GM12878 (cell line): Measurements from ENCODE around the gene ARPC5L. TPM values are rescaled to one million over a fixed set of nuclear protein-coding genes. Genes with fewer than 3 reads are reported as not detected.

Experiments
- ATAC-seq: fragments of 200-7000 bp; cut with Tn5 transposase; 3 replicates; pipeline ENCODE4 v1.9.1; 2020; ENCODE audit warnings: mild to moderate bottlenecking, moderate library complexity
- BruUV-seq: library from RNA; stranded (reverse); fragments of 400-500 nt; replicated peaks from 2 replicates; lab custom pipeline; 2021; lab: Mats Ljungman, UMichigan
- CTCF ChIA-PET: fragments of 300-600 bp; sonication (Branson Sonifier 250); formaldehyde crosslinking; extraction: SDS; loops from one replicate; lab custom pipeline; 2021; ENCODE audit warnings: inconsistent platforms; lab: Yijun Ruan, JAX
- POLR2A ChIA-PET: fragments of 350-600 bp; formaldehyde crosslinking; extraction: SDS; loops from one replicate; lab custom pipeline; 2021; ENCODE audit warnings: inconsistent platforms; lab: Charles Lee
- RAD21 ChIA-PET: fragments of 300-600 bp; sonication (Branson Sonifier 250); formaldehyde crosslinking; loops from one replicate; lab custom pipeline; 2023; ENCODE audit warnings: antibody characterized with exemption; ENCODE audit not compliant: unreplicated experiment; lab: Charles Lee
- SMC1A ChIA-PET: fragments of 300-600 bp; sonication (Branson Sonifier 250); formaldehyde crosslinking; loops from one replicate; lab custom pipeline; 2023; ENCODE audit not compliant: unreplicated experiment, uncharacterized antibody; lab: Charles Lee
- DNase-seq: peaks from one replicate; pipeline ENCODE4 v3.0.0-alpha.2; 2011; ENCODE audit warnings: low read depth, low spot score
- FAIRE-seq: peaks from 3 replicates; lab custom pipeline; 2011; peaks lifted over from hg19 to GRCh38; lab: Jason Lieb, UNC
- H2AFZ ChIP-seq: 2 replicates; pipeline ENCODE4 v1.6.0; 2011; ENCODE audit warnings: low read depth, low read length, control low read depth; ENCODE audit not compliant: control insufficient read depth
- H3K27ac ChIP-seq: 2 replicates; pipeline ENCODE4 v1.5.1; 2011; ENCODE audit warnings: control low read depth; ENCODE audit not compliant: control insufficient read depth, insufficient read depth
- H3K27me3 ChIP-seq, 2 experiments: replicated peaks in 1 of 2; 2 replicates each; pipeline versions ENCODE4 v1.6.0 to v1.6.1; 2011; ENCODE audit warnings: low read length in 1 of 2; ENCODE audit not compliant: control insufficient read depth in 2 of 2, insufficient read depth in 2 of 2
- H3K36me3 ChIP-seq, 2 experiments: 2 replicates each; pipeline ENCODE4 v1.5.1; 2011; ENCODE audit warnings: low read length in 1 of 2; ENCODE audit not compliant: control insufficient read depth in 2 of 2, insufficient read depth in 2 of 2
- H3K4me1 ChIP-seq: 2 replicates; pipeline ENCODE4 v1.6.1; 2011; ENCODE audit warnings: mild to moderate bottlenecking, low read length, moderate library complexity, mixed read lengths; ENCODE audit not compliant: control insufficient read depth, insufficient read depth
- H3K4me2 ChIP-seq: 2 replicates; pipeline ENCODE4 v1.6.0; 2011; ENCODE audit warnings: control low read depth; ENCODE audit not compliant: control insufficient read depth, insufficient read depth
- H3K4me3 ChIP-seq: fragments of 200-600 bp; sonication (generic); 2 replicates; pipeline ENCODE4 v1.5.1; 2016
- H3K79me2 ChIP-seq: 2 replicates; pipeline ENCODE4 v1.6.0; 2011; ENCODE audit warnings: low read length; ENCODE audit not compliant: control insufficient read depth, insufficient read depth
- H3K9ac ChIP-seq: 2 replicates; pipeline ENCODE4 v1.8.0; 2011; ENCODE audit warnings: low read length, control low read depth, mixed read lengths; ENCODE audit not compliant: control insufficient read depth, insufficient read depth
- H3K9me3 ChIP-seq: replicated peaks from 3 replicates; pipeline ENCODE4 v1.5.1; 2011; ENCODE audit warnings: mild to moderate bottlenecking, low read length; ENCODE audit not compliant: control insufficient read depth, insufficient read depth
- H4K20me1 ChIP-seq: 2 replicates; pipeline ENCODE4 v1.6.0; 2011; ENCODE audit not compliant: control insufficient read depth, insufficient read depth
- ASH2L ChIP-seq: fragments of 300-600, 200-600 bp; sonication (generic); IDR thresholded peaks from 2 replicates; pipeline ENCODE4 v1.6.1; 2017; ENCODE audit warnings: low read depth, mild to moderate bottlenecking, borderline replicate concordance
- CHD4 ChIP-seq: fragments of 200-600 bp; sonication (generic); IDR thresholded peaks from 2 replicates; pipeline ENCODE4 v1.6.1; 2016; ENCODE audit warnings: mild to moderate bottlenecking
- DPF2 ChIP-seq: fragments of 450-650 bp; IDR thresholded peaks from 2 replicates; pipeline ENCODE4 v1.6.1; 2017; ENCODE audit warnings: mild to moderate bottlenecking
- EED ChIP-seq: sonication (generic); IDR thresholded peaks from 2 replicates; pipeline ENCODE4 v1.6.1; 2016; ENCODE audit warnings: antibody characterized with exemption, low read depth
- EZH2 ChIP-seq: IDR thresholded peaks from 2 replicates; pipeline ENCODE4 v1.6.1; 2012; ENCODE audit warnings: low read depth, mild to moderate bottlenecking, control low read depth, inconsistent platforms, low read length, borderline replicate concordance; ENCODE audit not compliant: control insufficient read depth
- GABPA ChIP-seq: IDR thresholded peaks from 2 replicates; pipeline ENCODE4 v1.6.1; 2014; ENCODE audit warnings: antibody characterized with exemption, low read depth, mild to moderate bottlenecking, inconsistent platforms
- GATAD2B ChIP-seq: fragments of 450-650 bp; conservative IDR thresholded peaks from 2 replicates; pipeline ENCODE4 v1.6.1; 2017; ENCODE audit warnings: low read depth, mild to moderate bottlenecking, moderate library complexity
- HDAC2 ChIP-seq: fragments of 200-600 bp; sonication (generic); IDR thresholded peaks from 2 replicates; pipeline ENCODE4 v1.6.1; 2017
- MEF2A ChIP-seq: IDR thresholded peaks from 2 replicates; pipeline ENCODE4 v1.6.1; 2011; ENCODE audit warnings: low read depth, mild to moderate bottlenecking, low read length, moderate library complexity; ENCODE audit not compliant: insufficient read depth
- NFIC ChIP-seq: IDR thresholded peaks from 2 replicates; pipeline ENCODE4 v1.6.1; 2012; ENCODE audit warnings: low read depth, mild to moderate bottlenecking, inconsistent platforms, low read length, moderate library complexity
- POLR2AphosphoS2 ChIP-seq: IDR thresholded peaks from 2 replicates; pipeline ENCODE4 v1.6.1; 2011; ENCODE audit warnings: low read depth, mild to moderate bottlenecking, low read length, improper control_type of control experiment, moderate library complexity
- RCOR1 ChIP-seq: conservative IDR thresholded peaks from 2 replicates; pipeline ENCODE4 v1.6.1; 2012; ENCODE audit warnings: low read depth, low read length, improper control_type of control experiment
- SMAD1 ChIP-seq: fragments of 450-650 bp; IDR thresholded peaks from 2 replicates; pipeline ENCODE4 v1.6.1; 2018; ENCODE audit warnings: mild to moderate bottlenecking, low read depth; ENCODE audit not compliant: partially characterized antibody
- SMC3 ChIP-seq: IDR thresholded peaks from 2 replicates; pipeline ENCODE4 v1.6.1; 2011; ENCODE audit warnings: low read length, improper control_type of control experiment, borderline replicate concordance
- SREBF1 ChIP-seq: IDR thresholded peaks from 2 replicates; pipeline ENCODE4 v1.6.1; 2012; ENCODE audit warnings: mild to moderate bottlenecking, low read length
- STAT1 ChIP-seq: fragments of 450-650 bp; conservative IDR thresholded peaks from 2 replicates; pipeline ENCODE4 v1.6.1; 2014; ENCODE audit warnings: antibody characterized with exemption, mild to moderate bottlenecking
- ZNF207 ChIP-seq: fragments of 450-650 bp; IDR thresholded peaks from 2 replicates; pipeline ENCODE4 v1.6.1; 2014; ENCODE audit warnings: antibody characterized with exemption, mild to moderate bottlenecking, borderline replicate concordance
- WGBS: methylation state at CpG from one replicate; pipeline ENCODE4 v1.1.6; 2016; ENCODE audit warnings: low lambda C conversion rate; ENCODE audit not compliant: insufficient replicate concordance, insufficient coverage; ENCODE audit errors: missing lambda C conversion rate; 5-methylcytosine and 5-hydroxymethylcytosine counted together
- in situ Hi-C: fragments of 300-500 bp; cut with MboI; formaldehyde crosslinking; loops from 9 replicates; pipeline ENCODE4 v1.14.3; 2018; ENCODE audit warnings: mixed read lengths
- intact Hi-C: fragments of 100-400 bp; cut with micrococcal nuclease; formaldehyde crosslinking; loops from one replicate; pipeline ENCODE4 v1.14.2; 2022; ENCODE audit not compliant: unreplicated experiment
- polyA plus RNA-seq, 11 experiments: library from polyadenylated mRNA; depleted of rRNA in 4 of 11; unstranded in 6 of 11; stranded (reverse) in 5 of 11; fragments of >200 nt; fragmentation: Nextera tagmentation in 4 of 11; fragmentation: Illumina TruSeq in 1 of 11; extraction: Ambion mirVana in 4 of 11; extraction: Trizol in 1 of 11; gene quantifications; 1 replicate in 1 of 11; 2 replicates in 10 of 11; pipeline versions ENCODE4 v1.2.1 to v1.2.3, GENCODE V29; 2011 to 2016; ENCODE audit warnings: inconsistent platforms in 2 of 11, missing spikeins in 2 of 11, low read depth in 1 of 11
- total RNA-seq, 4 experiments: library from RNA; depleted of rRNA in 3 of 4; stranded (reverse); fragments of >200 nt in 3 of 4; fragmentation: Illumina TruSeq in 1 of 4; extraction: Trizol in 1 of 4; gene quantifications; 2 replicates each; pipeline versions ENCODE4 v1.2.1 to v1.2.3, GENCODE V29; 2013 to 2021
- TF ChIP-seq, protein P1 (sequence below): IDR thresholded peaks from 2 replicates; pipeline ENCODE4 v1.6.1; 2012; ENCODE audit warnings: low read depth, low read length, improper control_type of control experiment
- TF ChIP-seq, protein P2 (sequence below): IDR thresholded peaks from 2 replicates; pipeline ENCODE4 v1.6.1; 2012; ENCODE audit warnings: low read depth, low read length, improper control_type of control experiment
- TF ChIP-seq, protein P3 (sequence below): fragments of 450-650 bp; IDR thresholded peaks from 2 replicates; pipeline ENCODE4 v1.6.1; 2017; ENCODE audit warnings: mild to moderate bottlenecking, moderate library complexity

Gene ARPC5L
- total and polyA plus RNA-seq, 10 of the 15 experiments (the other 5 are each of a cell fraction or from before 2014, with no cell fraction given): 42.3 to 207 (median 104) TPM

DNA sequence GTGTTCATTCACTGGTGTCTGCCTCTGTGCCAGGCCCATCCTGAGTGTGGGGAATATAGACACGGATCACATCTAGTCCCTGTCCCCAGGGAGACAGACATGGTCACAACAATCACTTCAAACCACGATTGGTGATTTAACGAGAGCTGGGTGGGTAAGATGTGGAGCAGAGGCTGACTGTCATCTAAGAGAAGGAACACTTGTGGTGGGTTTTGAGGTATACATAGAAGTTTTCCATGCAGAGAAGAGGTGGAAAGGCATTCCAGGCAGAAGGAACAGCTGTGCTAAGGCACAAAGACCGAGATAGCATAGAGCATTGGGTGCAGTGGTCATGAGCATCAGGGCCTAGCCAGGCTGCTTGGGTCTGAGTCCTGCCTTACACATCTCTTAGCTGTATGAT lies 31.3 kb upstream of the ARPC5L start:
- Histone ChIP-seq H3K36me3 (no peaks in the 10 kb centered on the region), H3K9ac (no peak overlapping the region), H3K9me3 (no peaks in the 10 kb centered on the region), H3K4me2 (no peak overlapping the region), H3K79me2 (no peaks in the 10 kb centered on the region), H4K20me1 (no peaks in the 10 kb centered on the region), H3K4me3 (no peak overlapping the region), H3K27ac (no peak overlapping the region), H3K27me3 (no peaks in the 10 kb centered on the region), H2AFZ (no peak overlapping the region), H3K4me1 (no peaks in the 10 kb centered on the region; the same call in 1 of the 2 replicates)
- FAIRE-seq (no peak), DNase-seq (no peak), ATAC-seq (no peak)
- 65% methylated on average over 4 of the region's 4 CpGs for WGBS
- CTCF ChIA-PET: interaction anchor here (0.6 to 4.1 kb wide), 3 partner anchors 10 to 98 kb away, joined by 3 to 21 read pairs (median 4); no protein-coding TSS in a partner anchor
- intact Hi-C loops: no loop called here
- SMC1A ChIA-PET: no interaction called here
- no TSS peak for BruUV-seq
- RAD21 ChIA-PET: interaction anchor here (0.6 kb wide), 1 partner anchor 215 kb away, joined by 4 read pairs; no protein-coding TSS in a partner anchor
- TF ChIP-seq MEF2A (no peak), SREBF1 (no peak), ZNF207 (no peak), EZH2 (no peak), GABPA (no peak), ASH2L (no peak), SMC3 (no peak), NFIC (no peak), POLR2AphosphoS2 (no peak), HDAC2 (no peak), DPF2 (no peak), RCOR1 (no peak), EED (no peak), SMAD1 (no peak), GATAD2B (no peak), CHD4 (no peak), STAT1 (no peak)
- TF ChIP-seq, protein P1, sequence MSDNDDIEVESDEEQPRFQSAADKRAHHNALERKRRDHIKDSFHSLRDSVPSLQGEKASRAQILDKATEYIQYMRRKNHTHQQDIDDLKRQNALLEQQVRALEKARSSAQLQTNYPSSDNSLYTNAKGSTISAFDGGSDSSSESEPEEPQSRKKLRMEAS: no peak
- TF ChIP-seq, protein P2, sequence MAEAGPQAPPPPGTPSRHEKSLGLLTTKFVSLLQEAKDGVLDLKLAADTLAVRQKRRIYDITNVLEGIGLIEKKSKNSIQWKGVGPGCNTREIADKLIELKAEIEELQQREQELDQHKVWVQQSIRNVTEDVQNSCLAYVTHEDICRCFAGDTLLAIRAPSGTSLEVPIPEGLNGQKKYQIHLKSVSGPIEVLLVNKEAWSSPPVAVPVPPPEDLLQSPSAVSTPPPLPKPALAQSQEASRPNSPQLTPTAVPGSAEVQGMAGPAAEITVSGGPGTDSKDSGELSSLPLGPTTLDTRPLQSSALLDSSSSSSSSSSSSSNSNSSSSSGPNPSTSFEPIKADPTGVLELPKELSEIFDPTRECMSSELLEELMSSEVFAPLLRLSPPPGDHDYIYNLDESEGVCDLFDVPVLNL: no peak
- TF ChIP-seq, protein P3, sequence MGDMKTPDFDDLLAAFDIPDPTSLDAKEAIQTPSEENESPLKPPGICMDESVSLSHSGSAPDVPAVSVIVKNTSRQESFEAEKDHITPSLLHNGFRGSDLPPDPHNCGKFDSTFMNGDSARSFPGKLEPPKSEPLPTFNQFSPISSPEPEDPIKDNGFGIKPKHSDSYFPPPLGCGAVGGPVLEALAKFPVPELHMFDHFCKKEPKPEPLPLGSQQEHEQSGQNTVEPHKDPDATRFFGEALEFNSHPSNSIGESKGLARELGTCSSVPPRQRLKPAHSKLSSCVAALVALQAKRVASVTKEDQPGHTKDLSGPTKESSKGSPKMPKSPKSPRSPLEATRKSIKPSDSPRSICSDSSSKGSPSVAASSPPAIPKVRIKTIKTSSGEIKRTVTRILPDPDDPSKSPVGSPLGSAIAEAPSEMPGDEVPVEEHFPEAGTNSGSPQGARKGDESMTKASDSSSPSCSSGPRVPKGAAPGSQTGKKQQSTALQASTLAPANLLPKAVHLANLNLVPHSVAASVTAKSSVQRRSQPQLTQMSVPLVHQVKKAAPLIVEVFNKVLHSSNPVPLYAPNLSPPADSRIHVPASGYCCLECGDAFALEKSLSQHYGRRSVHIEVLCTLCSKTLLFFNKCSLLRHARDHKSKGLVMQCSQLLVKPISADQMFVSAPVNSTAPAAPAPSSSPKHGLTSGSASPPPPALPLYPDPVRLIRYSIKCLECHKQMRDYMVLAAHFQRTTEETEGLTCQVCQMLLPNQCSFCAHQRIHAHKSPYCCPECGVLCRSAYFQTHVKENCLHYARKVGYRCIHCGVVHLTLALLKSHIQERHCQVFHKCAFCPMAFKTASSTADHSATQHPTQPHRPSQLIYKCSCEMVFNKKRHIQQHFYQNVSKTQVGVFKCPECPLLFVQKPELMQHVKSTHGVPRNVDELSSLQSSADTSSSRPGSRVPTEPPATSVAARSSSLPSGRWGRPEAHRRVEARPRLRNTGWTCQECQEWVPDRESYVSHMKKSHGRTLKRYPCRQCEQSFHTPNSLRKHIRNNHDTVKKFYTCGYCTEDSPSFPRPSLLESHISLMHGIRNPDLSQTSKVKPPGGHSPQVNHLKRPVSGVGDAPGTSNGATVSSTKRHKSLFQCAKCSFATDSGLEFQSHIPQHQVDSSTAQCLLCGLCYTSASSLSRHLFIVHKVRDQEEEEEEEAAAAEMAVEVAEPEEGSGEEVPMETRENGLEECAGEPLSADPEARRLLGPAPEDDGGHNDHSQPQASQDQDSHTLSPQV: no peak
- POLR2A ChIA-PET: interaction anchor here (0.5 kb wide), 1 partner anchor 86 kb away, joined by 5 read pairs; no protein-coding TSS in a partner anchor
- in situ Hi-C loops: no loop called here
